HepG2 (cell line): Measurements from ENCODE around the gene TMCC1. TPM values are rescaled to one million over a fixed set of nuclear protein-coding genes. Genes with fewer than 3 reads are reported as not detected.

ENCODE experiments used
- ATAC-seq: fragments of 200-7000 bp; cut with Tn5 transposase; 3 replicates; pipeline ENCODE4 v1.9.1; 2020; ENCODE audit warnings: mild to moderate bottlenecking, moderate library complexity
- BruUV-seq: library from RNA; stranded (reverse); fragments of 400-500 nt; replicated peaks from 2 replicates; lab custom pipeline; 2021; lab: Mats Ljungman, UMichigan
- CTCF ChIA-PET: fragments of 300-600 bp; formaldehyde crosslinking; extraction: SDS; loops from one replicate; lab custom pipeline; 2021; ENCODE audit warnings: low total read pairs, inconsistent platforms, low intra/inter-chr PET ratio; lab: Yijun Ruan, JAX
- POLR2A ChIA-PET: fragments of 350-600 bp; sonication (Branson Sonifier 250); formaldehyde crosslinking; loops from one replicate; lab custom pipeline; 2020; ENCODE audit warnings: antibody characterized with exemption, inconsistent platforms; lab: Yijun Ruan, JAX
- DNase-seq: peaks from one replicate; pipeline ENCODE4 v3.0.0-alpha.2; 2015; ENCODE audit warnings: low spot score
- FAIRE-seq: peaks from 3 replicates; lab custom pipeline; 2011; peaks lifted over from hg19 to GRCh38; lab: Jason Lieb, UNC
- H2AFZ ChIP-seq: one replicate; pipeline ENCODE4 v1.6.1; 2011; ENCODE audit warnings: low read length, inconsistent platforms
- H3K27ac ChIP-seq: fragments of 300-600 bp; 3 replicates; pipeline ENCODE4 v1.8.0; 2011; ENCODE audit warnings: mixed run types, mild to moderate bottlenecking, mixed read lengths, low read length, inconsistent platforms; ENCODE audit not compliant: insufficient read depth; ENCODE audit errors: extremely low read length
- H3K27me3 ChIP-seq, 2 experiments: fragments of 200-600 bp in 1 of 2; 2 replicates in 1 of 2; 3 replicates in 1 of 2; pipeline versions ENCODE4 v1.6.0 to v1.8.0; 2011; ENCODE audit warnings: low read length in 2 of 2, mild to moderate bottlenecking in 2 of 2, moderate library complexity in 2 of 2, inconsistent platforms in 1 of 2; ENCODE audit not compliant: insufficient read depth in 2 of 2, control insufficient read depth in 1 of 2
- H3K36me3 ChIP-seq, 2 experiments: fragments of 200-600 bp in 1 of 2; replicated peaks in 1 of 2; 2 replicates in 1 of 2; 3 replicates in 1 of 2; pipeline versions ENCODE4 v1.5.1 to v1.8.0; 2011; ENCODE audit warnings: low read length in 2 of 2, inconsistent platforms in 1 of 2; ENCODE audit not compliant: insufficient read depth in 2 of 2, control insufficient read depth in 1 of 2
- H3K4me1 ChIP-seq: 2 replicates; pipeline ENCODE4 v1.5.1; 2012; ENCODE audit warnings: low read length, inconsistent platforms; ENCODE audit not compliant: insufficient read depth
- H3K4me2 ChIP-seq: 2 replicates; pipeline ENCODE4 v1.6.0; 2011; ENCODE audit warnings: low read depth, low read length, inconsistent platforms
- H3K4me3 ChIP-seq, 3 experiments: fragments of 200-600 bp in 1 of 3; sonication (generic), shearing (Covaris generic) in 1 of 3; replicated peaks in 1 of 3; 2 replicates each; pipeline ENCODE4 v1.5.1; 2011 to 2016; ENCODE audit warnings: low read length in 3 of 3, inconsistent platforms in 2 of 3, low read depth in 2 of 3, mild to moderate bottlenecking in 2 of 3, control low read depth in 1 of 3, mixed read lengths in 1 of 3; ENCODE audit not compliant: insufficient read depth in 1 of 3
- H3K79me2 ChIP-seq: one replicate; pipeline ENCODE4 v1.6.1; 2011; ENCODE audit warnings: low read length, inconsistent platforms; ENCODE audit not compliant: insufficient read depth
- H3K9ac ChIP-seq: 2 replicates; pipeline ENCODE4 v1.6.0; 2011; ENCODE audit warnings: mild to moderate bottlenecking, low read depth, low read length, inconsistent platforms; ENCODE audit not compliant: insufficient read depth
- H3K9me3 ChIP-seq: 2 replicates; pipeline ENCODE4 v1.5.1; 2012; ENCODE audit warnings: mild to moderate bottlenecking, low read length
- H4K20me1 ChIP-seq: 2 replicates; pipeline ENCODE4 v1.6.0; 2011; ENCODE audit warnings: inconsistent platforms, mild to moderate bottlenecking, low read length, moderate library complexity; ENCODE audit not compliant: insufficient read depth
- DNMT1 ChIP-seq: sonication (generic); formaldehyde crosslinking; IDR thresholded peaks from 2 replicates; pipeline ENCODE4 v1.5.1; 2020; ENCODE audit warnings: mild to moderate bottlenecking, missing genetic modification reagents
- DPF2 ChIP-seq: sonication (generic); formaldehyde crosslinking; IDR thresholded peaks from 2 replicates; pipeline ENCODE4 v1.4.0; 2020; ENCODE audit warnings: mild to moderate bottlenecking, low read depth, missing genetic modification reagents, borderline replicate concordance
- HMGXB4 ChIP-seq, 2 experiments: sonication (generic) in 1 of 2; formaldehyde crosslinking in 1 of 2; IDR thresholded peaks; 2 replicates each; pipeline versions ENCODE4 v1.4.0 to v1.6.1; 2018 to 2020; ENCODE audit warnings: missing genetic modification reagents in 2 of 2, borderline replicate concordance in 1 of 2, low read depth in 1 of 2, mild to moderate bottlenecking in 1 of 2, missing biosample characterization in 1 of 2
- MTERF4 ChIP-seq: sonication (generic); formaldehyde crosslinking; IDR thresholded peaks from 2 replicates; pipeline ENCODE4 v1.8.0; 2023; ENCODE audit warnings: mild to moderate bottlenecking, missing genetic modification reagents
- SIX4 ChIP-seq: sonication (generic); formaldehyde crosslinking; IDR thresholded peaks from 2 replicates; pipeline ENCODE4 v1.4.0; 2020; ENCODE audit warnings: missing genetic modification reagents
- UBTF ChIP-seq: sonication (generic); formaldehyde crosslinking; IDR thresholded peaks from 2 replicates; pipeline ENCODE4 v1.4.0; 2020; ENCODE audit warnings: mild to moderate bottlenecking, missing genetic modification reagents
- ZFP36 ChIP-seq: fragments of 150-350 bp; IDR thresholded peaks from 2 replicates; pipeline ENCODE4 v1.6.1; 2018; ENCODE audit warnings: borderline replicate concordance, low read length, low read depth; ENCODE audit not compliant: partially characterized antibody
- ZNF629 ChIP-seq: sonication (generic); formaldehyde crosslinking; conservative IDR thresholded peaks from 2 replicates; pipeline ENCODE4 v1.5.0; 2020; ENCODE audit warnings: missing genetic modification reagents
- ZNF678 ChIP-seq: sonication (generic); formaldehyde crosslinking; IDR thresholded peaks from 2 replicates; pipeline ENCODE4 v1.4.0; 2020; ENCODE audit warnings: mild to moderate bottlenecking, missing genetic modification reagents
- ZNF737 ChIP-seq: sonication (generic); formaldehyde crosslinking; IDR thresholded peaks from 2 replicates; pipeline ENCODE4 v1.5.0; 2020; ENCODE audit warnings: missing genetic modification reagents, mild to moderate bottlenecking, borderline replicate concordance
- ZNF788 ChIP-seq: sonication (generic); formaldehyde crosslinking; IDR thresholded peaks from 2 replicates; pipeline ENCODE4 v1.5.0; 2020; ENCODE audit warnings: mild to moderate bottlenecking, missing genetic modification reagents, borderline replicate concordance
- WGBS: methylation state at CpG from one replicate; pipeline ENCODE4 v1.1.6; 2017; ENCODE audit warnings: low lambda C conversion rate; 5-methylcytosine and 5-hydroxymethylcytosine counted together
- in situ Hi-C: cut with HindIII; loops from 2 replicates; pipeline ENCODE4 v1.10.0; 2017; ENCODE audit warnings: low pct_unique_long_range_greater_than_20kb; ENCODE audit not compliant: extremely low pct_ligation_motif_present
- intact Hi-C: fragments of 100-400 bp; cut with micrococcal nuclease; formaldehyde crosslinking; loops from one replicate; pipeline ENCODE4 v1.10.0; 2022; ENCODE audit not compliant: unreplicated experiment
- polyA plus RNA-seq, 8 experiments: library from polyadenylated mRNA; depleted of rRNA in 3 of 8; stranded (reverse) in 7 of 8; unstranded in 1 of 8; fragments of >200 nt; fragmentation: Illumina TruSeq in 4 of 8; extraction: Trizol in 4 of 8; gene quantifications; 2 replicates each; pipeline versions ENCODE4 v1.2.1 to v1.2.3, GENCODE V29; 2011 to 2016; ENCODE audit warnings: low read depth in 4 of 8, missing spikeins in 1 of 8, mixed read lengths in 1 of 8; ENCODE audit not compliant: insufficient read depth in 1 of 8
- total RNA-seq, 5 experiments: library from RNA; depleted of rRNA; stranded (reverse); fragments of >200 nt; fragmentation: Illumina TruSeq; extraction: Trizol; gene quantifications; 2 replicates each; pipeline ENCODE4 v1.2.3, GENCODE V29; 2016; ENCODE audit warnings: low read depth in 1 of 5
- TF ChIP-seq, protein P1 (sequence below): sonication (generic); formaldehyde crosslinking; IDR thresholded peaks from 2 replicates; pipeline ENCODE4 v1.4.0; 2020; ENCODE audit warnings: missing genetic modification reagents

TMCC1 gene
- total and polyA plus RNA-seq, 2 of the 13 experiments (the other 11 are each of a cell fraction or from before 2014, with no cell fraction given): 12.1 to 264 TPM

- no peak for FAIRE-seq
- 69% methylated on average over 11 of the region's 15 CpGs for WGBS
- peak overlapping the region; percentile 61 to 92 (median 91) for H3K4me3 ChIP-seq
- peak overlapping the region; percentile 62 for H3K9ac ChIP-seq
- no peak overlapping the region for H2AFZ ChIP-seq
- ChIA-PET CTCF (no interaction called here), POLR2A (interaction anchor here (0.6 to 1.7 kb wide), 2 partner anchors 9 to 203 kb away, joined by 3 to 6 read pairs; no protein-coding TSS in a partner anchor)
- H3K36me3 ChIP-seq: peaks cover 0 to 5% of the 10 kb centered on the region in 2 experiments; a peak in 2 of 5 replicates
- no TSS peak for BruUV-seq
- intact Hi-C loops: no loop called here
- H3K4me1 ChIP-seq: peaks cover 74% of the 10 kb centered on the region
- no peaks in the 10 kb centered on the region for H3K9me3 ChIP-seq
- DNase-seq: peak; percentile 55
- peak overlapping the region; percentile 99 for H3K4me2 ChIP-seq
- ATAC-seq: no peak
- peaks cover 77% of the 10 kb centered on the region for H3K79me2 ChIP-seq
- peaks cover 40% of the 10 kb centered on the region for H4K20me1 ChIP-seq
- in situ Hi-C loops: no loop called here
- no peak overlapping the region for H3K27ac ChIP-seq
- H3K27me3 ChIP-seq: no peaks in the 10 kb centered on the region; a peak in 1 of 5 replicates
- TF ChIP-seq SIX4 (CRISPR knock-in tag): no peak
- TF ChIP-seq DPF2 (CRISPR knock-in tag): peak; percentile 22; the same call in 1 of the 2 replicates
- no peak for TF ChIP-seq DNMT1 (CRISPR knock-in tag)
- no peak for TF ChIP-seq MTERF4 (CRISPR knock-in tag)
- TF ChIP-seq UBTF: 0 out of 2 replicates have a peak, but pooled peaks have one; percentile 7
- 0 out of 2 replicates have a peak, but pooled peaks have one; percentile 27 for TF ChIP-seq ZNF788 (CRISPR knock-in tag)
- TF ChIP-seq ZNF678 (CRISPR knock-in tag): 0 out of 2 replicates have a peak, but pooled peaks have one; percentile 27
- TF ChIP-seq, protein P1, sequence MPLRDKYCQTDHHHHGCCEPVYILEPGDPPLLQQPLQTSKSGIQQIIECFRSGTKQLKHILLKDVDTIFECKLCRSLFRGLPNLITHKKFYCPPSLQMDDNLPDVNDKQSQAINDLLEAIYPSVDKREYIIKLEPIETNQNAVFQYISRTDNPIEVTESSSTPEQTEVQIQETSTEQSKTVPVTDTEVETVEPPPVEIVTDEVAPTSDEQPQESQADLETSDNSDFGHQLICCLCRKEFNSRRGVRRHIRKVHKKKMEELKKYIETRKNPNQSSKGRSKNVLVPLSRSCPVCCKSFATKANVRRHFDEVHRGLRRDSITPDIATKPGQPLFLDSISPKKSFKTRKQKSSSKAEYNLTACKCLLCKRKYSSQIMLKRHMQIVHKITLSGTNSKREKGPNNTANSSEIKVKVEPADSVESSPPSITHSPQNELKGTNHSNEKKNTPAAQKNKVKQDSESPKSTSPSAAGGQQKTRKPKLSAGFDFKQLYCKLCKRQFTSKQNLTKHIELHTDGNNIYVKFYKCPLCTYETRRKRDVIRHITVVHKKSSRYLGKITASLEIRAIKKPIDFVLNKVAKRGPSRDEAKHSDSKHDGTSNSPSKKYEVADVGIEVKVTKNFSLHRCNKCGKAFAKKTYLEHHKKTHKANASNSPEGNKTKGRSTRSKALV (CRISPR knock-in tag): no peak
- TF ChIP-seq ZFP36: peak; percentile 13
- TF ChIP-seq ZNF737: no peak
- TF ChIP-seq HMGXB4 (CRISPR knock-in tag; IDR thresholded peaks at IDR 0.05; ENCODE audit: borderline replicate concordance in 1 of 2, low read depth in 1 of 2): peak in 1 of 2 experiments; percentile 20; a peak in 1 of 4 replicates
- peak; percentile 96 for TF ChIP-seq ZNF629
Observed at GRCh38 chr3:129602730-129603560, 290.6 kb downstream of the TMCC1 start.
